HuH-7.5 (cell line): ENCODE measurements around the gene KBTBD6.
"Not testable (repeated sequence)": the region's sequence is repeated elsewhere in the genome, so short reads cannot be mapped to it uniquely, and the experiment has no call there.

Experiments
- DNase-seq: peaks from one replicate; pipeline ENCODE4 v3.0.0; 2011; ENCODE audit warnings: low spot score

Gene KBTBD6

DNA sequence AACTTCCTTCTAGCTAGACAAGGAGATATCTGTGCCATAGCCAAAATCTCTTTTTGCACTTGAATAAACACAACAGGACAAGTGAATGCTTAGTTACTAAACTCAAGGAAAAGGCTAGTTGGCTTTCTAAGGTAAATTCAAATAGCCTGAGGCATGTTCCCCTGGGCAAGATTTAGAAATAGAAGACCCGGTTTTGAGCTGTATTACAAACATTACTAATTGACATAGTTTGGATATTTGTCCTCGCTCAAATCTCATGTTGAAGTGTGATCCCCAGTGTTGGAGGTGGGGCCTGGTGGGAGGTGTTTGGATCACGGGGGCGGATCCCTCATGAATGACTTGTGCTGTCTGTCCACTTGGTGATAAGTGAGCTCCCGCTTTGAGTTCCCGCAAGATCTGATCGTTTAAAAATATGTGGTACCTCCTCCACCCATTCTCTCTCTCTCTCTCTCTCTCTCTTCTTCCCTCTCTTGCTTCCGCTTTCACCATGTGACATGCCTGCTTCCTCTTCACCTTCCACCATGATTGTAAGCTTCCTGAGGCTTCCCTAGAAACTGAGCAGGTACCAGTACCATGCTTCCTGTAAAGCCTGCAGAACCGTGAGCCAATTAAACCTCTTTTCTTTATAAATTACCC, 3.9 kb upstream of the KBTBD6 start:
- no peak for DNase-seq

DNA sequence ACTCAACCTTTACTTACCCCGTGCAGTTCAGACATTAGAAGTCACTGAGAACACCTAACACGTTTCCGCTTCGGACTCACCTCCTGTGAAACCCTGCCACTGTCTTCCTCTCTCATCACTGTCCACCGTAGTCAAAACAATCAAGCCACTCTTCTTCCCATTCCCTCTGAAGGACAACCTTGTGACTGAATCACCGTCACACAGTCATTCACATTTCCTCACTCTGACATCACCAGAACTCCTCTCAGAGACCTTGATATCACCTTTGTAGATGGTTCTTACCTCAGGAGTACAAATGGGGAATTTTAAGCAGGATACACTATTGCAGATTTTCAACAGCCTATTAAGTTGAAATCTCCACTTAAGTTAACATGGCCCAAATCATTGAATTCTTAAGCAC, 1.3 kb upstream of the KBTBD6 start:
- DNase-seq: no peak

DNA sequence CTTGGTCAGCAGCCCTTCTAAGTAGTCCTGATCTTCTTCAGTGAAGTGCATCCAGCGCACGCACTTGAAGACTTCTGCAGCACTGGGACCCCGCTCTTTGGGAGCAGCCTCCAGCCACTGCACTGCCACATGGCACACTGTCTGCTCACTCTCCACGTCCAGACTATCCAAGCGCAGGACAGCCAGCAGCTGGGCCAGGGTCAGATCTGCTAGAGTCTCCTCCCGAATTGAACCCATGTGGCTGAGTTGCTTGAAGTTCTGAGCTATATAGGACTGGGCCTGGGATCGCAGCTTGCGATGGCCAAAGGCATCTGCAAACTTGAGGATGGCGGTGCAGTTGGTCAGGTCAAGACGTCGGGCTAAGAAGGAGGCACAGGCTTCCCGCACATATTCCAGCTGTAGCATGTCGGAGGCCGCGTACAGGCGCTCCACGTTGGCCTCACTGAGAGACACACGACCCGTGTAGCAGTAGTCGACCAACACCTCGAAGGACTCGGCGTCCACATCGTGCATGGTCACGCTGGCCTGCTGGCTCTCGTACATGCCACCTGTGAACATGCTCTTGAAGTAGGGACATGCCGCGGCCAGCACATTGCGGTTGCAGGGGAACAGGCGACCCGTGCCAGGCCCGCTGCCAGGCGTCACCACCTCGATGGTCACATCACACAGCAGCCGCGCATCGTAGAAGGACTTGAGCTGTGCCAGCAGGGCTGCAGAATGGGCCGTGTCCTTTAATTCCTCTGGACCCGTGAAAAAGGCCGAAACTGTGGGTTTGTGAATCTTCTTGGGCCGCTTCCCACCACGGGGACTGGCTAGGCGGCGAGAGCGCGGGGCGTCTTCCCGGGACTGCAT, 716 bp downstream of the KBTBD6 start:
- DNase-seq: not testable (repeated sequence)

DNA sequence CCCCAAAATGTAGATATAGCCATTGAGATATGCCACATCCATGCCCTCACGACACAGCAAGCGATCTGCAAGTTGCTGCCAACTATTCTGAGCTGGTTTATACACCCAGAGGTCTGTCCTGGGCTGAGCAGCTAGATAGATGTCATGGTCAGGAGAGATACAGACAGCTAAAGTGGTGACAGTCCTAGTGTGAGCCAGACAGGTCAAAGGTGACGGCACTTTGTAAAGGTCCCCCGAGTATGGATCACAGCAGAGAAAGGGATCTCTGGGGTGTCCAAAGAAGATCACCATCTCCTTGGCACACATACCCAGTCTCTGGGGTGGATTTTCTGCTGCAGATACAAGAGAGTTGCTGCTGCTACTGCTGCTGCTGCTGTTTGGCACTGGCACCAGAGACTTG, 1.4 kb downstream of the KBTBD6 start:
- not testable (repeated sequence) for DNase-seq

DNA sequence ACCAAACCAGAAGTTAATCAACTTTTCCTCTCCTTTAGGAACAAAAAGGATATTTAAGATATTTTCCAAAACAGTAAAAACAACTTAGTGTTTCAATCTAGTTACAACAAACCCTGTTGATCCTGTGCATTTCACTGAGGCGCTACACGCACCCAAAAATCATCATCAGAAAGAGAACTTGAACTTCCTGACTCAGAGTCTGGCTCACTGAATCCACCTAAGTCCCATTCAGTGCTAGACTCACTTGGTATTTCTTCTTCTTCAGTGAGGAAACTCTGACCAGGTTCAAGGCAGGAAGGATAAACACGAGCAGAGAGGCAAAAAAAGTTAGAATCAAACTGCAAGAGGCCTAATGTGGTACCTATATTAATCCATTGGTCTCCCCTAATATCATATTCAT, 2.2 kb downstream of the KBTBD6 start:
- DNase-seq: no peak

DNA sequence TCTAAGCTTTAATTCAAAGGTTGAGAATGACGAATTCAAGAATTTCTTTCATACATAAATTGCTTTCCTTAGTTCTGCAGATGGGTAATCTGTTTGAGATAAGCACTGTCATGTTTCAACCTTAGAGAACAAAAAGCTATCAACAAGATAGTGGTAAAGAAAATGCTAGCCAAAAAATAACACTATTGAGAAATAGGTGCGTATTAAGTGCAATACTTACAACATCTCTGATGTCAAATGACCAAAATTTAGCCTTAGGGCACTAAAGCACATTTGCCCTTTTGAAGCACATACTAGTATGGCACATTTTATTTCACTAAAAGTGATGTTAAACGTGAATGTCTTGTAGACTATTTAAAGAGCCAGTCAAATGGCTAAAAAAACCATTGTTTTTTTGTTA, 4.9 kb downstream of the KBTBD6 start:
- DNase-seq: no peak

DNA sequence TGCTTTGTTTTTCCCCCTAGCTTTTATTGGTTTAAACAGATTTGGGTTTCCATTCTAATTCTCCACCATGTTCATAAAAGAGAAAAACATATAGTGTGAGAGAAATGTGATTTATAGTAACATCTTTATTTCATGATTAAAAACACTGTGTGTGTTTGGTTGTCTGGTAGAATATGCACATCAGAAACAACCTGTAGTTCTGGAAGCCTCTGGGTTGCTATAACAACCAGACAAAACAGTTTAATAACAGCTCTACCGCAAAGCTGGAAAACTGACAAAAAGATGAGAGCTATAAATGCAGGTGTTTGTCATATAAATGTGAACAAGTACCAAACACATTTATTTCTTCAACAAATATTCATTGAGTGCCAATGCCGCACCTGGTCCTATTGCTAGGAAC, 9.8 kb downstream of the KBTBD6 start:
- DNase-seq: no peak

DNA sequence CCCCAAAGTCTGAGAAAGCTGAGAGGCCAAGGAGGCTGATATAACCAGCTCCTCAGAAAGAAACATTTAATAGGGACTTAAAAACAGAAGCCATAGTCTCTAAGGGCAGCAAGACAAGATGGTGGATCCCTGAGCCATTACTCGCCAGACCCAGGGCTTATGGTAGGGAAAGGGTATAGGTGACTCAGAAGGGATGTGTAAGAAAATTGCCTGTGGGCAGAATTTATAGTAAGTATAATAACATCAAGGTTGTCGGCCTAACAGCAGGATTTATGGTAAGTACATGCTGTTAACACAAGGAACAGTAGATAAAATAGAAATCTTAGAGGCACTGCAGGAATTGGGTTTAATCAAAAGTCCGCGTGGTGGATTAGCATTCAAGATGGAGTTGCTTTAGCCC, 14.7 kb downstream of the KBTBD6 start:
- no peak for DNase-seq

DNA sequence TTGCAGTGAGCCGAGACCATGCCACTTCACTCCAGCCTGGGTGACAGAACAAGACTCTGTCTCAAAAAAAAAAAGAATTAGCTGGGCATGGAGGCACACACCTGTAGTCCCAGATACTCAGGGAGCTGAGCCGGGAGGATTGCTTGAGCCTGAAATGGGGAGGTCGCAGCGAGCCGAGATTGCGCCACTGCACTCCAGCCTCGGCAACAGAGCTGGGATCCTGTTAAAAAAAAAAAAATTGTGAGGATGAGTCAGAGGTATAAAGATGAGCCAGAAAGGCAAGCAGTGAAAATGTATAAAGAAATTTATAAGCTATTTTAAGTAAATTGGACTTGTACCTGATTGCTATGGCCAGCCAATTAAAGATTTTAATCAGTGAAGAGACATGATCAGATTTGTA, 21.1 kb downstream of the KBTBD6 start:
- DNase-seq: no peak

DNA sequence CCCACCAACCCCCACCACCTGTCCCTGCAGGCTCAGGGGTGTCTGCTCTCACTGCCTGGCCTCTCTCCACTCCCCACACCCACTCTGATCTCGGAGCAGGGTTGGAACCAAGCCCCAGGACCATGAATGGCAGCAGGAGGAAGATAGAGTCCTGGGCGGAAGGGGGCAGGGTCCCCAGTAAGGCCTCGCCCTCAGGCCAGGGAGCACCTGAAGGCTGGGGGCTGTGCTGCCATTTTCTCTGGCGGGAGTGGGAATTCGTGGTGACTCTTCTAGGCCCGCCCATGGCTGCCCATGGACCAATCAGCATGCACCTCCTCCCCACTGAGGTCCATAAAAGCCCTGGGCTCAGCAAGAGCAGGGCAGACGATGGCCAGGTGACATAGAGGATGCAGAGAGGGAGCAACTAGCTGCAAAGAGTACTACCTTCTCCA, 25.0 kb downstream of the KBTBD6 start:
- no peak for DNase-seq

DNA sequence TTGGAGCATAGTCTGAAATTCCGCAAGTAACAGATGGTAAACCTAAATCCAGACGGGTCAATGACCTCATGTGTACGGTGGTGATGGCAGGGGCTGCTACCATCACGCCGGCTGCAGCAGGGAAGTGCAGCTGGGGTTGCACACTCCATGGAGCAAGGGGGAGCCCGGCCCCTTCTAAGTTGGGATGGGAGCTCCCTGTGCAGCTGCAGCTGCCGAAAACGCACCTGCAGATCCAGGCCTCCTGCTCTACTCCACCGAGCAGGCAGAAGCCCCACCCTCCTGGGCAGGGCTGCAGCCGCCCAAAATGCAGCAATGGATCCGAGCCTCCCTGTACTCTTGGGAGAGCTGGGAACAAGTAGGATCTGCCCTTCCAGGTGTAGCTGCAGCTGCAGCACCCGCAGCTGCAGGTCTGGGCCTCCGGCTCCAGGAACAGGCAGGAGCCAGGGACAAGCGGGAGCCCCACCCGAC, 25.5 kb downstream of the KBTBD6 start:
- DNase-seq: no peak

DNA sequence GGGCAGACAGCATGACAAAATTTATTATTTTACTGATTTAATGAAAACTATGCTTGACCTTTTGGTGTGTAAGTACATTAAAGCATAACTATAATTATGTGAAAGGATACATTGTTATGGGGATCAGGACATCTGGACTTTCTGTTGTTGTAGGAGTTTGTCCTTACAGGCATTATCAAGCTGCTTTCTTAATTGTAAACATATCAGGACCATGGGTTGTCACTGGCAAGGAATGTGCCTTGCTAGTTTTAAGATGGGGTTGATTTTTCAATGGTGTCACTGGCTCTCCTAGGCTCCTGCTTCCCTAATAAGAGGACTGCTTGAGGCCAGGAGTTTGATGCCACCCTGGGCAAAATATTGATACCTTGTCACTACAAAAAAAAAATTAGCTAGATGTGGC, 32.6 kb downstream of the KBTBD6 start:
- DNase-seq: no peak

DNA sequence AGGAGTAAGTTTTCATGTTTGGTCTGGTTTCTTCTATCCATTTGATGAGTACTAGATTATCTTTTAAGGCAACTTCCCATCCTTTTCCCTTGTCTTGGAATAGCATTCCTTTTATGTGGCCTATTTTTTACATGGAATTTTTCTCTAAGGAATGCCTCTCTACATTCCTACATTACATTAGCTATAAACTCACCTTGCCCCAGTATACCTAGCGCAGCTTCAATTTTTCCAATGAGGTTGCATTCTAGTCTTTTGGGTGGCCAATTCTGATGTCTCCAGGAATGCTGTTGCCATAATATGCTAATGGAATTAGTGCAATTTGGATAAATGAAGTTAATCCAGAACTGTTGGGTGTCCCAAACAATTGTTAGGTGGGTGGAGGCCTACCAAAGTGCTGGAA, 33.8 kb downstream of the KBTBD6 start:
- no peak for DNase-seq

DNA sequence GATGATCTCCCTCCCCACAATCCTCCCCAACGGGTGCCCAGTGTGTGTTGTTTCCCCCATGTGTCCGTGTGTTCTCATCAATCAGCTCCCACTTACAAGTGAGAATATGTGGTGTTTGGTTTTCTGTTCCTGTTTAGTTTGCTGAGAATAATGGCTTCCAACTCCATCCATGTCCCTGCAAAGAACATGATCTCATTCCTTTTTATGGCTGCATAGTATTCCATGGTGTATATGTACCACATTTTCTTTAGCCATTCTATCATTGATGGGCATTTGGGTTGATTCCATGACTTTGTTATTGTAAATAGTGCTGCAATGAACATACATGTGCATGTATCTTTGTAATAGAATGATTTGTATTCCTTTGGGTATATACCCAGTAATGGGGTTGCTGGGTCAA, 36.9 kb downstream of the KBTBD6 start:
- DNase-seq: not testable (repeated sequence)

DNA sequence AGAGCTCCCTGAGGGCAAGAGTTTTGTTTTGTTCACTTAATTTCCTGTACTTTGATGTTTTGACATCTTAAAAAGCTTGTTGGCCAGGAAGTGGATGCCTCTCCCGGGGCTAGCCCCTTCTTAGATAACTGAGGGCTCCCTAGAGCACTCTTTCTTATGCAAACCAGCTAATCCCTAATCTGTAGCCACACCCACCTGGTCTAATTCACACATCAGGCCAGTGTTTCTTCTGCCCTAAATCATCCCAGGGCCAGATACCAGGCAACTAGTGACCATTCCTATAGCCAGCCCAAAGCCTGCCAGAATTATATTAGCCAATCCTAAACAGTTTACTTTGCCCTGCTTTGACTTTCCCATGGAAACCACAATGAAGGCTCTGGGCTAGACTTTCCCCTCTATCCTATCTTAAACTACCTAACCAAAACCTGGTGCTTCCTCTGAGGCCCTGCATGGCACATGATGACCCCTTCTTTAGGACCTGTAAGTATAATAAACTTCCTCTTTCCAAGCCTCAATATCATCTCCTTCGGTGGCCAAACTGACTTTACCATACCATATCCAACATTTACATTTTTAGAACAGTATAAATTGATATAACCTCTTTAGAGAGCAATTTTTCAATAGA, 46.5 kb downstream of the KBTBD6 start:
- DNase-seq: no peak

DNA sequence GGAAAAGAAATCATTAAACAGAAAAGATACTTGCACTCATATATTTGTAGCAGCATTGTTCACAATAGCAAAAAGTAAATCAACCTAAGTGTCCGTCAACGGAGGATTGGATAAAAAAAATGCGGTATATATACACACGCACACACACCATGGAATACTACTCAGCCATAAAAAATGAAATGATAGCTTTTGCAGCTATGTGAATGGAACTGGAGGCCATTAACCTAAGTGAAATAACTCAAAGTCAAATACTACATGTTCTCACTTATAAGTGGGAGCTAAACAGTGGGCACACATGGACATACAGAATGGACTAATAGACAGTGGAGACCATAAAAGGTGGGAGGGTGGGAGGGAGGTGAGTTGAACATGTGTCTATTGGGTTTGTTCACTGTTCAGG, 52.9 kb downstream of the KBTBD6 start:
- no peak for DNase-seq
